GM12864 (cell line): ENCODE results near the gene FAM43A.
A peak's percentile ranks its signal among the peaks of the same experiment; 100 is the strongest.

Experiments
- DNase-seq: peaks from one replicate; pipeline ENCODE4 v3.0.0-alpha.2; 2011; ENCODE audit warnings: low read depth
- H3K4me3 ChIP-seq: 2 replicates; pipeline ENCODE4 v1.5.1; 2011; ENCODE audit warnings: mild to moderate bottlenecking, low read depth, low read length, control low read depth
- CTCF ChIP-seq: IDR thresholded peaks from 2 replicates; pipeline ENCODE4 v1.5.1; 2011; ENCODE audit warnings: low read depth, mild to moderate bottlenecking, moderate library complexity, low read length, control low read depth, inconsistent platforms; ENCODE audit errors: missing control alignments

Gene FAM43A

GRCh38 chr3:194683380-194683779, 2.3 kb upstream of the FAM43A start:
- no peak for TF ChIP-seq CTCF
- no peak overlapping the region for H3K4me3 ChIP-seq
- DNase-seq: no peak

- peak overlapping the region; percentile 61 for H3K4me3 ChIP-seq
- no peak for TF ChIP-seq CTCF
- no peak for DNase-seq
Measured at GRCh38 chr3:194685065-194685717, 492 bp upstream of the FAM43A start.

GRCh38 chr3:194686414-194686815, 732 bp downstream of the FAM43A start:
- H3K4me3 ChIP-seq: peak overlapping the region; percentile 61
- no peak for DNase-seq

GRCh38 chr3:194686816-194687637, 1.3 kb downstream of the FAM43A start:
- DNase-seq: no peak
- TF ChIP-seq CTCF: no peak
- peak overlapping the region; percentile 61 for H3K4me3 ChIP-seq

More at GRCh38 chr3:194686414-194686815, 732 bp downstream of the FAM43A start:
- no peak for TF ChIP-seq CTCF

GRCh38 chr3:194687638-194688199, 2.0 kb downstream of the FAM43A start:
- H3K4me3 ChIP-seq: peak overlapping the region; percentile 61
- peak; percentile 60 for TF ChIP-seq CTCF
- no peak for DNase-seq

GRCh38 chr3:194688200-194688740, 2.6 kb downstream of the FAM43A start:
- DNase-seq: no peak
- no peak for TF ChIP-seq CTCF
- peak overlapping the region; percentile 61 for H3K4me3 ChIP-seq
